Esophagus muscularis mucosa (tissue), 4 donors: Measurements from ENCODE around the gene STIP1. TPM values are rescaled to one million over a fixed set of nuclear protein-coding genes. Genes with fewer than 3 reads are reported as not detected.
A peak's percentile ranks its signal among the peaks of the same experiment; 100 is the strongest.

Experiments used
- DNase-seq: peaks from one replicate; pipeline ENCODE4 v3.0.0-alpha.2; 2017; ENCODE audit errors: extremely low spot score
- H3K27ac ChIP-seq, 4 donors: fragments of 200-600 bp; sonication (generic); replicated peaks in 1 of 4; 1 replicate in 3 of 4; 2 replicates in 1 of 4; pipeline ENCODE4 v1.5.1; 2016 to 2019; ENCODE audit warnings: mild to moderate bottlenecking in 1 of 4
- H3K27me3 ChIP-seq, 4 donors: fragments of 200-600 bp; sonication (generic); one replicate each; pipeline versions ENCODE4 v1.5.1 to v1.6.0; 2016 to 2019
- H3K36me3 ChIP-seq, 4 donors: fragments of 200-600 bp; sonication (generic); one replicate each; pipeline ENCODE4 v1.5.1; 2016 to 2019
- H3K4me1 ChIP-seq, 4 donors: fragments of 200-600 bp; sonication (generic); one replicate each; pipeline ENCODE4 v1.5.1; 2016 to 2019
- H3K4me3 ChIP-seq, 4 donors: fragments of 200-600 bp; sonication (generic); 1 replicate in 2 of 4; 2 replicates in 2 of 4; pipeline ENCODE4 v1.5.1; 2016 to 2019; ENCODE audit warnings: mild to moderate bottlenecking in 4 of 4, moderate library complexity in 1 of 4
- H3K9me3 ChIP-seq, 4 donors: fragments of 200-600 bp; sonication (generic); 1 replicate in 3 of 4; 2 replicates in 1 of 4; pipeline ENCODE4 v1.5.1; 2016 to 2019
- CTCF ChIP-seq, 3 experiments: fragments of 200-600 bp in 2 of 3; fragments of 450-650 bp in 1 of 3; sonication (generic) in 2 of 3; IDR thresholded peaks; one replicate each; pipeline ENCODE4 v1.5.1; 2017 to 2019; ENCODE audit warnings: antibody characterized with exemption in 3 of 3, mild to moderate bottlenecking in 2 of 3, moderate library complexity in 1 of 3
- EP300 ChIP-seq: sonication (generic); formaldehyde crosslinking; IDR thresholded peaks from one replicate; pipeline ENCODE4 v1.6.1; 2017; ENCODE audit warnings: antibody characterized with exemption
- POLR2A ChIP-seq: fragments of 450-650 bp; IDR thresholded peaks from one replicate; pipeline ENCODE4 v1.6.1; 2017; ENCODE audit warnings: antibody characterized with exemption, moderate library complexity, mild to moderate bottlenecking, low read depth
- POLR2AphosphoS5 ChIP-seq, 2 donors: sonication (generic); formaldehyde crosslinking; IDR thresholded peaks; one replicate each; pipeline ENCODE4 v1.6.1; 2017; ENCODE audit warnings: antibody characterized with exemption in 2 of 2
- WGBS: methylation state at CpG from one replicate; pipeline ENCODE4 v1.1.5; 2018; 5-methylcytosine and 5-hydroxymethylcytosine counted together
- intact Hi-C: fragments of 100-400 bp; cut with DNase I; formaldehyde crosslinking; loops from one replicate; pipeline ENCODE4 v1.15.1; 2023
- total RNA-seq, 4 donors: library from RNA; depleted of rRNA; stranded (reverse); fragments of >200 nt; gene quantifications; one replicate each; pipeline versions ENCODE4 v1.1.0 to v1.2.1, GENCODE V29; 2016

The STIP1 gene
- total RNA-seq, 4 donors from 2014 or later, result 82.2 to 116 (median 101) TPM

- Histone ChIP-seq H3K36me3 (peaks cover 3 to 14% (median 13%) of the 10 kb centered on the region in 4 donors), H3K27me3 (no peaks in the 10 kb centered on the region), H3K9me3 (no peaks in the 10 kb centered on the region), H3K4me3 (peak overlapping the region; percentile 88 to 93 (median 92)), H3K27ac (peak overlapping the region in 1 of 4 donors; percentile 81), H3K4me1 (peaks cover 40 to 67% (median 58%) of the 10 kb centered on the region in 4 donors)
- 0% methylated on average over 3 of the region's 13 CpGs for WGBS
- no peak for DNase-seq
- intact Hi-C loops, result no loop called here
- TF ChIP-seq EP300 (no peak), POLR2AphosphoS5 (IDR thresholded peaks at IDR 0.05) (no peak), CTCF (IDR thresholded peaks at IDR 0.05) (no peak), POLR2A (no peak)
These were observed 64.5 kb downstream of the STIP1 start for GRCh38 chr11:64250415-64251015.

GRCh38 chr11:64251016-64251752 lies 65.2 kb downstream of the STIP1 start, which contains the start of gene PLCB3:
Gene PLCB3, plus strand, starts transcription at chr11:64251530. Its CDS starts 120 bp downstream, at chr11:64251650.
- H3K27ac ChIP-seq, result peak within 1 kb of the TSS; percentile 81 to 86 (median 84)
- TF ChIP-seq CTCF (IDR thresholded peaks at IDR 0.05) (peak; percentile 76 to 94 (median 91)), EP300 (no peak), POLR2AphosphoS5 (IDR thresholded peaks at IDR 0.05) (peak; percentile 4 to 45), POLR2A (no peak)
- H3K9me3 ChIP-seq, result no peaks in the 10 kb centered on the region
- no peak for DNase-seq
- H3K36me3 ChIP-seq, result peaks cover 10 to 21% (median 20%) of the 10 kb centered on the region in 4 donors
- H3K27me3 ChIP-seq, result no peaks in the 10 kb centered on the region
- 1% methylated on average over 10 of the region's 75 CpGs for WGBS
- intact Hi-C loops, result no loop called here
- peak within 1 kb of the TSS; percentile 88 to 93 (median 92) for H3K4me3 ChIP-seq
- H3K4me1 ChIP-seq, result peaks cover 36 to 62% (median 53%) of the 10 kb centered on the region in 4 donors

GRCh38 chr11:64251753-64252002 lies 65.7 kb downstream of the STIP1 start:
- DNase-seq, result no peak
- WGBS, result 3% methylated on average over 7 of the region's 18 CpGs
- intact Hi-C loops, result loop anchor here (1.0 kb wide), 1 partner anchor 47 kb away; no protein-coding TSS in a partner anchor
- Histone ChIP-seq H3K27ac (peak overlapping the region; percentile 81 to 86 (median 84)), H3K36me3 (peaks cover 15 to 26% (median 25%) of the 10 kb centered on the region in 4 donors), H3K4me1 (peaks cover 36 to 61% (median 53%) of the 10 kb centered on the region in 4 donors), H3K4me3 (peak overlapping the region; percentile 88 to 93 (median 92)), H3K27me3 (no peaks in the 10 kb centered on the region), H3K9me3 (no peaks in the 10 kb centered on the region)
- TF ChIP-seq CTCF (IDR thresholded peaks at IDR 0.05) (no peak), EP300 (no peak), POLR2AphosphoS5 (IDR thresholded peaks at IDR 0.05) (no peak), POLR2A (no peak)

- Histone ChIP-seq H3K9me3 (no peaks in the 10 kb centered on the region), H3K36me3 (peaks cover 16 to 31% (median 30%) of the 10 kb centered on the region in 4 donors), H3K27me3 (no peaks in the 10 kb centered on the region), H3K27ac (peak overlapping the region; percentile 81 to 86 (median 84)), H3K4me1 (peaks cover 36 to 57% (median 49%) of the 10 kb centered on the region in 4 donors), H3K4me3 (peak overlapping the region; percentile 88 to 93 (median 92))
- no peak for DNase-seq
- intact Hi-C loops, result loop anchor here (1.0 kb wide), 1 partner anchor 48 kb away; no protein-coding TSS in a partner anchor
- 0% methylated on average over 11 of the region's 23 CpGs for WGBS
- no peak for TF ChIP-seq EP300
- TF ChIP-seq CTCF (IDR thresholded peaks at IDR 0.05), result peak; percentile 13 to 37 (median 21)
These were observed 66.3 kb downstream of the STIP1 start for GRCh38 chr11:64252003-64252872.
